Superior temporal gyrus (tissue), 1 donor: ENCODE results near the gene CC2D1A.
"Not testable (repeated sequence)": the region's sequence is repeated elsewhere in the genome, so short reads cannot be mapped to it uniquely, and the experiment has no call there.

ENCODE experiments used
- DNase-seq: peaks from one replicate; pipeline ENCODE4 v3.0.0-alpha.2; 2016; ENCODE audit errors: extremely low spot score

CC2D1A gene

GRCh38 chr19:13908674-13909073, 2.7 kb downstream of the CC2D1A start:
- no peak for DNase-seq

- DNase-seq = no peak
These were observed 3.4 kb downstream of the CC2D1A start for GRCh38 chr19:13909430-13909829.

GRCh38 chr19:13913352-13913751, 7.4 kb downstream of the CC2D1A start:
- DNase-seq = no peak

- DNase-seq = no peak
These were observed 8.8 kb downstream of the CC2D1A start for GRCh38 chr19:13914777-13915176.

- DNase-seq = no peak
These were observed 11.9 kb downstream of the CC2D1A start for GRCh38 chr19:13917888-13918406.

- DNase-seq = no peak
These were observed 12.9 kb downstream of the CC2D1A start for GRCh38 chr19:13918726-13919411.

- no peak for DNase-seq
These were observed 14.5 kb downstream of the CC2D1A start for GRCh38 chr19:13920524-13920923.

GRCh38 chr19:13920940-13921747, 15.1 kb downstream of the CC2D1A start:
- DNase-seq = peak; percentile 59

- DNase-seq = not testable (repeated sequence)
These were observed 16.1 kb downstream of the CC2D1A start for GRCh38 chr19:13922118-13922517.

- DNase-seq = no peak
These were observed 17.4 kb downstream of the CC2D1A start for GRCh38 chr19:13923194-13923987.

GRCh38 chr19:13926010-13926409, 20.0 kb downstream of the CC2D1A start:
- DNase-seq = no peak

GRCh38 chr19:13926715-13927114, 20.7 kb downstream of the CC2D1A start:
- no peak for DNase-seq

- DNase-seq = no peak
These were observed 23.3 kb downstream of the CC2D1A start for GRCh38 chr19:13929340-13929739.

- DNase-seq = no peak
These were observed 24.0 kb downstream of the CC2D1A start for GRCh38 chr19:13929956-13930355.

- no peak for DNase-seq
These were observed 24.4 kb downstream of the CC2D1A start for GRCh38 chr19:13930402-13930801.

GRCh38 chr19:13931391-13932148, 25.6 kb downstream of the CC2D1A start:
- no peak for DNase-seq

- no peak for DNase-seq
These were observed 26.2 kb downstream of the CC2D1A start for GRCh38 chr19:13932149-13932637.

GRCh38 chr19:13932911-13933393, 27.0 kb downstream of the CC2D1A start:
- no peak for DNase-seq

GRCh38 chr19:13934785-13935109, 28.7 kb downstream of the CC2D1A start:
- DNase-seq = no peak

- DNase-seq = no peak
These were observed 29.9 kb downstream of the CC2D1A start for GRCh38 chr19:13935765-13936510.
